HG02870 (cell line): Measurements from ENCODE around the gene RADIL.
"Not testable (repeated sequence)": the region's sequence is repeated elsewhere in the genome, so short reads cannot be mapped to it uniquely, and the experiment has no call there.

Experiments
- ATAC-seq: cut with Tn5 transposase; IDR thresholded peaks from one replicate; pipeline ENCODE4 v1.9.1; 2021; ENCODE audit warnings: mild to moderate bottlenecking, moderate library complexity; ENCODE audit not compliant: unreplicated experiment

Gene RADIL

GRCh38 chr7:4883372-4884144, at the start of gene RADIL:
Gene RADIL (minus strand): TSS chr7:4883716. CDS start chr7:4878139, 5,577 bp downstream.
- ATAC-seq = peak; percentile 78

GRCh38 chr7:4931943-4932342, 48.4 kb upstream of the RADIL start:
- ATAC-seq = no peak

- ATAC-seq = no peak
These were observed 45.5 kb upstream of the RADIL start for GRCh38 chr7:4929005-4929404.

- no peak for ATAC-seq
These were observed 44.9 kb upstream of the RADIL start for GRCh38 chr7:4928445-4928844.

GRCh38 chr7:4919969-4920766, 36.7 kb upstream of the RADIL start:
- ATAC-seq = no peak

GRCh38 chr7:4916113-4916512, 32.6 kb upstream of the RADIL start:
- no peak for ATAC-seq

- no peak for ATAC-seq
These were observed 27.8 kb upstream of the RADIL start for GRCh38 chr7:4911111-4911828.

- ATAC-seq = no peak
These were observed 23.2 kb upstream of the RADIL start for GRCh38 chr7:4906682-4907081.

- no peak for ATAC-seq
These were observed 21.7 kb upstream of the RADIL start for GRCh38 chr7:4905171-4905570.

- ATAC-seq = no peak
These were observed 20.8 kb upstream of the RADIL start for GRCh38 chr7:4904346-4904745.

- ATAC-seq = no peak
These were observed 12.2 kb upstream of the RADIL start for GRCh38 chr7:4895766-4896165.

- ATAC-seq = no peak
These were observed 11.0 kb upstream of the RADIL start for GRCh38 chr7:4894482-4894881.

- no peak for ATAC-seq
These were observed 10.5 kb upstream of the RADIL start for GRCh38 chr7:4893929-4894475.

- not testable (repeated sequence) for ATAC-seq
These were observed 9.7 kb upstream of the RADIL start for GRCh38 chr7:4893188-4893587.

GRCh38 chr7:4891522-4891921, 8.0 kb upstream of the RADIL start:
- ATAC-seq = not testable (repeated sequence)

- no peak for ATAC-seq
These were observed 6.2 kb upstream of the RADIL start for GRCh38 chr7:4889682-4890081.

- no peak for ATAC-seq
These were observed 4.6 kb upstream of the RADIL start for GRCh38 chr7:4888161-4888560.

- ATAC-seq = no peak
These were observed 3.2 kb upstream of the RADIL start for GRCh38 chr7:4886671-4887070.

GRCh38 chr7:4885317-4885807, 1.8 kb upstream of the RADIL start:
- ATAC-seq = no peak

GRCh38 chr7:4884164-4884563, 648 bp upstream of the RADIL start:
- ATAC-seq = no peak

GRCh38 chr7:4883033-4883371, 514 bp downstream of the RADIL start:
- ATAC-seq = no peak
